SKM-1 (cell line): ENCODE data around the gene TTPAL.
A peak's percentile ranks its signal among the peaks of the same experiment; 100 is the strongest.

Source experiments
- DNase-seq: peaks from one replicate; lab custom pipeline; 2025; ENCODE audit not compliant: unreplicated experiment; lab: John Stamatoyannopoulos, UW

The TTPAL gene

DNA sequence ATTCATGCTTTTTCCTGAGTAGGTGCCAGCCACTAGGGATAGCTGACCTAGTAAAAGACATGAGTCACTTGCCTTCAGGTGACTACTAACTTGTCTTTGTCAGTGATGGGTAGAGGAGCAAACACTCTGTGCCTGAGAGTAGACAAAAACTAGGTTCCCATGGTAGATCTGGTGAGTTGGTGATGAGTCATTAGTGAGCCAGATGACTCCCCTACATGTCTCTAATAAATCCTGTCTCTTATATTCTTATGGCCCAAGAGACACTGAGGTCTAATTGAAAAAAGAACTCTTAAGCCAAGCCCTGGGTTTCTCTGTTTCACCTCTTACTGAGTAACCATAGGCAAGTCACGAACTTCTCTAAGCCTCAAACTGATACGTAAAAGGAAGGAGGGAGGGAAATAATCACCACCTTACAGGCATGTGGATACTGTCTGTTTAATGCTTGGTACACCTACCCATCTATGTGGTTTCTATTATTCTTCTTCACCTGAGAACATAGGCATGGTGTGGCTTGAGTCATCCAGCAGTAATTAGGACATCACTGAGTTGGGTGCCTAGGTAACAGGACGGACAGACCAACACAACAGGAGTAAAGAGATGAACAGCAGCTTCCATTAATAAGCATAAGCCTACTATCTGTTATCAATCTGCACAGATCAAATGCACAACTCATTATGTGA lies 20.3 kb downstream of the TTPAL start:
- DNase-seq: no peak

DNA sequence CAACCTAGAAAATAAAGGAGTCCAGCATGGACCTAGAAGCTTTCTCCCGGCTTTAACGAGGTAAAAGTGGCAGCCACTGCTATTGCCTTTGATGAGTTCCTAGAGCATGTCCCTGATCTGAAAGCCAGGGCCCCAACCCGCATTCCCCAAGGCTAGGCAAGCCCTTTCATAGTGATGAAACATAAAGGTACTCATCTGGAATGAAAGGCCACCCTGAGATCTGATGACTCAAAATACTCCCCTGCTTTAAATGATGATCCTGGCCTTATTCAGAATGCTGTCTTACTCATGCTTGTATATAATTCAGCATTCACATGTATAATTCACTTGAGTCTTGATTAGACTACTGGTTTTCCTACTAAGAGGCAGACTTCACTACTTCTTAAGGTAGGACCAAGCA lies 21.3 kb downstream of the TTPAL start:
- DNase-seq: no peak

DNA sequence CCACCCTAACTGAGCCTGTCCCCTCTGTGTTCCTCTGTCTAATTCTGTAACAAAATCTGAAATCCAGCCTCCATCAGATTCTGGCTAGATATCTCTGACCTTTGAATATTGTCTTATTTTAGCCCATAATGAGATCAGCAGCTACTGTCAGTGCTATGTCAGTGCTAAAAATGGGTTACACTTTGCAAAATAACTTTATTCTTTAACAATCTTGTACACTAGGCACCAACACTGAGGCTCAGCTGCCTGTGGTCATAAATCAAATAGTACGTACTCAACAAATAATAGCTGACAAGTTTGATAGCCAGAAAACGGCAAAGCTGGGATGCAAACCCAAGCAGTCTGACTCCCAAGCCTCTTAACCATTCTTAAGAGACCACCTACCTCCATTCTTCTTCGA lies 22.1 kb downstream of the TTPAL start:
- no peak for DNase-seq

DNA sequence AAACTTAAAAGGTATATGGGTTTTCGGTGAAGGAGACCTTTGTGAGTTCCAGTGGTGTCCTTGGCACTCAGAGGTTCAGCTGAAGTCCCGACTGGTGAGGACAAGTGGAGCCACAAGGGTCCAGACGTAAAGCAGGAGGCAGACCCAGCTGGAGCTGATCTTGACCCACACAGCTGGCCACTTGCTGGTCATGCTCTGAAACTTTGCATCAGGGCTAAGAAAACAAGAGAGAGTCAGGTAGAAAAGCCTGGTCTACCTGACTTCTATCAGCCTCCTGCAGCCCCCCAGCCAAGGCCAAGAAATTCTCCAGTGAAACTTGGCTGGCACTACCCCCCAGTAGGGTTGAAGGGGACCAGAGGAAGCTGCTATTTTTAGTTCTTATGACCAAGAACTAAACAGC lies 24.5 kb downstream of the TTPAL start:
- DNase-seq: no peak

DNA sequence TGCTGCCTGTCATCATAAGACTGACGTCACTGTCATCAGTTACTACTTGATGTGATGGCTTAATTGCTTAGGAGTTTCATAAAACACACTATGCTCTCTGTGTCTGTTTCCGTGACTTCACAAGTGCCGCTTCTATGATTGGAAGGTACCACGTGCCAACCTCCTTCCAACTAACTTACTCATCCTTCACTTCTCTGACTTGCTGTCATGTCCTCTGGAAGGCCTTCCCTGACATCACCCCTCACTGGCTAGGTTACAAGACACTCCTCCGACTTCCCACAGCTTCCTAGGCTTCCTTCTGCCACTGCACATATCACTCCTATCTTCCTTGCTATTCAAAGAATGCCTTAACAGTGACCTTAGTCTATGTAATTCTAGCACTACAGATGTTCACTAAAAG lies 25.8 kb downstream of the TTPAL start:
- no peak for DNase-seq

DNA sequence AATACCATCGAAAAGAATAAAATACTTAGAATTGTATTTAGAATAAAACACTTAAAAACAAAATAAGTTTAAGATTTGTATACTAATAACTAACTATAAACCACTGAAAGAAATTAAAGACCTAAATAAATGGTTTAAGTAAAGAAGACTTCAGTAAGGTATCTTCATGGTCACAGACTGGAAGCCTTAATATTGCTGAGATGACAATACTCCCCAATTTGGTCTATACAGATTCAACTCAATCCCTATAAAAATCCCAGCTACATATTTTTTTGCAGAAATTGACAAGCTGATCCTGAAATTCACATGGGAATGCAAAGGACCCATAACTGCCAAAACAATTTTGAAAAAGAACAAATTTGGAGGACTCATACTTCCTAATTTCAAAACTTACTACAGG lies 27.3 kb downstream of the TTPAL start:
- DNase-seq: no peak

DNA sequence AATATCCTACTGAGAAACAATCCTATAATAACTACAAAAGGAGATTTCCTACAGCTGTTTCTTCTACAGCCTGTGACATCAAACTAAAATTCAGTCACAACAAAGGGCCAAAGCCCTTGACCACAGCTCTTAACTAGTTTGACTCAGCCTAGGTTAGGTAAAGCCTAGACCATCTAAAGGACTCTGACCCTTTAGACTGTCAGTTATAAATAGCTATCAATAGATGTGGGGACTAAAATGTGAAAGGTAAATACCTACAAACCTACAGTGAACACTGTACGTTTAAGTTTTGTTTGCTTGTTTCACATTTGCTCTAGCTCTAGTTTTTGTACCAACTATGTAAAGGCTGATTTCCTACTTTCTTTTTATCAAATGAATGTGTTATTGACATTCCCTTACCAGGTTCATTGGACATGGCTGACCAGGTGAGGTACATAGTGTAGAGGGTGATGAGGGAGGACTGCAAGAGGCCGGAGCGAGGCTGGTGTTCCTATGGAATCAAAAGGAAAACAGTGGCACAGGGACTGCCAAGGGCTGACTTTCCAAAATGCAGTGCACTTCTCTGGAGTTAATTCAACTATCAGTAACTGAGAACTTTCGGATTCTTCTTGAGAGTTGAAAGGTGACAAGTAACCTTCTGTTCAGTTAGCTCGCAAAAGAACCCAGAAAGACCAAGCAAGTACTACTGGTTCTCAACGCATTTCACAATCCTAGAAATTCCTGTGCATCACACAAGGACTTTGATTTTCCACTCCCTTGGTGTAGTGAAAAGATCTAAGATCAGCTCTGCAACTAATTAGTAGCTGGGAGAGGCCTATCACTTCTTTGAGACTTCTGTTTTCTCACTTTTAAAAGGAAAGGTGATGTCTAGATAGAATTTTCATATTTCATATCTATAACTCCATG lies 29.0 kb downstream of the TTPAL start:
- DNase-seq: no peak

DNA sequence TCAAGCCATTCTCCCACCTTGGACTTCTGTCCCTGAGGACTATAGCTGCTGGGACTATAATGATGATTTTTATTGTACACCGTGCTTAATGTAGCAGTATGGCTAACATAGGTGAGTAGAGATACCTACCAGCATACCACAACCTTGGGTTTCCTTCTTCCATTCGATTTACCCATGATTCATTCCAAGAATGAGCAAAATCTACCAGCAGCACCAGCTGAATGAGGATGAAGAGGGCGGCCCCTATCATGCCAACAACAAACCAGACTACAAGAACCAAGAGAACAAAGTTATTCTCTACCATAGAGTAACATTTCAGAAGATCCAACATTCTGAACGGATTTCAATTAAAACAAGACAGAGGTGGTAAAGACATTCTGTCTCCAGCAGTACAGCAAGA lies 34.1 kb downstream of the TTPAL start:
- no peak for DNase-seq

DNA sequence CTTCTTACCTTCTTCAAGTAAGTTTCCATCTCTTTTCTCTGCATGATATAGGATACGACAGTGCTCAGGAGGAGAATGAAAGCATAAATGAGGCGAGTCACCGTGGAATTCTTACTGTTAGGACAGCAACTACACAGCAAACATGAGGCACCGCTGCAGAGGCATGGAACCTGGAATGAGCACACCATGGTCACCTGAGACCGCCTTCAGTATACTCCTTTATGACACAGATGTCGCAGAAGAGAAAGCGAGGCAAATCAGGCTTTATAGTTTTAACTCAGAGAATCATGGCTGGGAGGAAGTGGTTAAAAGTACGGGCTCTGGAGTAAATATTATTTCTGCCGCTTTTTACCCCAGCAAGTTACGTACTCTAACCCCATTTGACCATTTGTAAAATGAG lies 38.2 kb downstream of the TTPAL start:
- DNase-seq: no peak

DNA sequence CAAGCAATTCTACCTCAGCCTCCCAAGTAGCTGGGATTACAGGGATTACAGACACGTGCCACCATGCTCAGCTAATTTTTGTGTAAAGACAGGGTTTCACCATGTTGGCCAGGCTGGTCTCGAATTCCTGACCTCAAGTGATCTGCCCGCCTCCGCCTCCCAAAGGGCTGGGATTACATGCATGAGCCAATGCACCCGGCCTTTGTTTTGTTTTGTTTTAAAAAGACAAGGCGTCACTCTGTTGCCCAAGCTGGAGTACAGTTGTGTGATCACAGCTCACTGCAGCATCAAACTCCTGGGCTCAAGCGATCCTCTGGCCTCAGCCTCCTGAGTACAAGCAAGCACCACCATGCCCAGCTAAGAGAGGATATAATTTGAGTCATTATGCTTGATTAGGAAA lies 40.8 kb downstream of the TTPAL start:
- DNase-seq: no peak

DNA sequence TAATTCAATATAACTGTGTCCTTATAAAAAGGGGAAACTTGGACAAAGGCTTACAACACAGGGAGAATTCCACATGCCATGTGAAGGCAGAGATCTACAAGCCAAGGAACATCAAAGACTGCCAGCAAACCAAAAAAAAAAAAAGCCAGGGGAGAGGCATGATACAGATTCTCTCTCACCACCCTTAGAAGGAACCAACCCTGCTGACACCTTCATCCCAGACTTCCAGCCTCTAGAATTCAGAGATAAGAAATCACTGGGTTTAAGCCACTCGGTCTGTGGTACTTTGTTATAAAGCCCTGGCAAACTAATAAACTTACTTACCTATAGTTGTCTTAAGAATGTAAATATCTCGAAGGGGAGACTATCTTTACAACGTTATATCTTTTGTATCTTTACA lies 41.8 kb downstream of the TTPAL start:
- DNase-seq: no peak

DNA sequence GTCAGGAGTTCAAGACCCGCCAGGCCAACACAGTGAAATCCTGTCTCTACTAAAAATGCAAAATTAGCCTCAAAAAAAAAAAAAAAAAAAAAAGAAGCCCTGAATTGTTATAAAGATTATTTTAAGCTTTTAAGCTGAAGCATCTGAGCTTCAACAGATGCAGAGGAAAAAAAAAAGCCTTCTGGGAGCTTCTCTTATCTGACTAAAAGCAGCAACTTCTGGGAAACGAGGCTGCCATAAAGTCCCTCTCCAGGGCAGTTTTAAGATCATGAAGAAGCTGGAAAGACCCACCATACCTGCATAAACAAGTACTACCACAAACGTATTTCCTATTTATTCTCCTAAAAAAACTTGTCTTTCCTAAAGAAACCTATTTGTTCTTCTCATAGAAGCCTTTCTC lies 42.6 kb downstream of the TTPAL start:
- no peak for DNase-seq

DNA sequence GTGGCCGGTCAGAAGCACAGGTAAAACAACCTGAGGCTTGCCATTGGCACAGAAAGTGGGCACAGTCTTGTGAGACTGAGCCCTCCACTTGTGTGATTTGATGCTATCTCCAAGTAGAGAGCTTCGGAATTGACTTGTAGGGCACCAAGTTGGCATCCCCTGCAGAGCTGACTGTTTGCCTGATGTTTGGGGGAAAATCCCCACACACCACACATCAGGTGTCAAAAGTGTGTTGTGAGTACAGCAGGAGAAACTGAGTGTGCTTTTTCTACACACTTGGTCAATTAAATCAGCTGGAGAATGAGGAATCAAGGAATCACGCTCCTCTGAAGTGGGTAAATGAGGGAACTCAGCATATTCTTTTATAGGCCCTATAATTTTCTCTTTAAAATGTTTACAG lies 45.2 kb downstream of the TTPAL start:
- no peak for DNase-seq

DNA sequence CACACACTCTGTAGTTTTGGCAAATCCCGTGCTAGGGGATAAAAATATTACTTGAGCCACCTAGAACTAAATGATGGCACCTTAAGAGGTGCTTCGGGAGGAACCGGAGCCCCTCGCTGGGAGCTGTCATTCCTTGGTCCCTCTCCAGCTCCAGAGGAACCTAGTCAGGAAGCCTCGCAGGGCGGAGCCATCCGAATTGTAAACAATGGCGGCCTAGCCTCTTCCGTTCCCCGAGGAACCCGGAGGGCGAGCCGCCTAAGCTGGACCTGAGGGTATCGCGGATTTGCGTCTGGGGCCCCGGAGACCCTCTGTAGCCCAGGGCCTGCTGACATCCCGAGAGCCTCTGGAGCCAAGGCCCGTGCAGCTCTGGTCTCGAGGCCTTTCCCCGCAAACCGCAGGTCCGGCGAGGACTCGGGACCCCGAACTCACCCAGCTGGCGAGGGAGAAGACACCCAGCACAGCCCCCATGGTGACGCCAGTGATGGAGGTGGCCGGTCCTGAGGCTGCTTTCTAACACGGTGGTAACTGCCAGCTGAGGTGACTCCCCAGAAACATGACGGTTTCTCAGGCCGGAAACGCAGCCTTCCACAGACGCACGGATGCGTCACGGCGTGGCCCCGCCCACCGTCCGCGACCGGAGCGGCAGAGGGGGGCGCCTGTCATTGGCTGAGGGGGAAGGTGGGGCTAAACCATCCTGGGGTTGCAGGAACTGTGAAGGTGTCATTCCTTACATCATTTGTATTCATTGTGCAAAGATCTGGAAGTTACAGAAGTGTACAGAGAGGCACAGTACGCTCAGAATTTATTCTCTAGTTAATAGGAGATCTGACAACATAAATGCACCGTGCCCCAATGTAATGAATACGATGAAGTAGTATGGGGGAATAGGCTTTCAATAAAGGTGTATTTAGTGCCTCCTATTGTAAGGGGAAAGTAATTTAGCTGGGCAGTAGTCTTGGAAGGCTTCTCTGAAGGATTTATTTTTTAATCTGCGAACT lies 46.1 kb downstream of the TTPAL start, which contains the start of gene SERINC3:
SERINC3 (minus strand) TSS at position 587 of the 998 bp plus-strand sequence; CDS start at position 468, 119 bp downstream.
- DNase-seq: peak; percentile 90

DNA sequence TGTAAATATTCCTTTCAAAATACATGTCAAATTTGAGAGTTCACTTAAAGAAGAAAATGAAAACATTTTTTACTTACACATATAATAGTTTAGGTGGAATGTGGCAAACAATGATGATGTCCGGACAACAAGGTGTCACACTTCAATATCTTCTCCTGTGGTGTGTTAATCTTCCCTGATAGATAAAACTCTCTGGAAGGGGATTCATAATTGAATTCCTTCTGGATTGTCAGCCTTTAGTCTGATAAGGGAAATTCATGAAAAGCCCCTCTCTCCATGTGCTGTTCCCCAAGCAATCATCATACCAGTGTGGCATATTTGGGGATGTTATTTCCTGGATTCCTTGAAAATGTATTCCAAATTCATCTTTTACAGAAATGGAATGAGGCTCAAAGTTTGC lies 47.2 kb downstream of the TTPAL start:
- no peak for DNase-seq

DNA sequence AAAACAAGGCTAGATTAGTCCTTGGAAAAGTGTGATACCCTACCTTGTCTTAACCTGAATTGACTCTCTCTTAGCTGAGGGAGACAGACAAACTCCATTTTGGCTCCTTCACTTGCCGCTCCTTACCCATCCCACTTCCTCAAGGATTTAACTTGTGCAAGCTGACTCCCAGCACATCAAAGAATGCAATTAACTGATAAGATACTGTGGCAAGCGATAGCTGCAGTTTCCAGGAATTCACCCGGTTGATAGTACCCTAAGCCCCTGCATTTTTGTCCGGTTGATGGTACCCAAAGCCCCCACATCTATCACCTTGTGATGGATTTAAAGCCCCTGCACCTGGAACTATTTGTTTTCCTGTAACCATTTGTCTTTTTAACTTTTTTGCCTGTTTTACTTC lies 48.1 kb downstream of the TTPAL start:
- DNase-seq: no peak

DNA sequence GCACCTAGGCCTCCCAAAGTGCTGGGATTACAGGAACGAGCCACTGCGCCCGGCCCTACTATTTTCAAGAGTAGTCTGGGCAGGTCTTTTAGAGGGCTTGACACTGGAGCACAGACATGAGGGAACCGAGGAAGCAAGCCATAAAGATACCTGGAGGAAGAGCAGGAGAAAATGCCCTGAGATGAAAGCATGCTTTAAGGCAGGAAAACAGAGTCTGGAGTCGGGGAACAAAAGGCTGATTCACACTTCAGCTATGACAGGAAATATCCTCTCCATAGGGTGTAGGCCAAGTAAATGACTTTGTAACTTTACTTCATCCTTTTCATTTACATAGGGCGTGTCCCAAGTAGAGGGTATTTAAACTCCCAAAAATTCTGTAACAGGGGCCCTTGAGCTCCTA lies 50.5 kb downstream of the TTPAL start:
- no peak for DNase-seq

DNA sequence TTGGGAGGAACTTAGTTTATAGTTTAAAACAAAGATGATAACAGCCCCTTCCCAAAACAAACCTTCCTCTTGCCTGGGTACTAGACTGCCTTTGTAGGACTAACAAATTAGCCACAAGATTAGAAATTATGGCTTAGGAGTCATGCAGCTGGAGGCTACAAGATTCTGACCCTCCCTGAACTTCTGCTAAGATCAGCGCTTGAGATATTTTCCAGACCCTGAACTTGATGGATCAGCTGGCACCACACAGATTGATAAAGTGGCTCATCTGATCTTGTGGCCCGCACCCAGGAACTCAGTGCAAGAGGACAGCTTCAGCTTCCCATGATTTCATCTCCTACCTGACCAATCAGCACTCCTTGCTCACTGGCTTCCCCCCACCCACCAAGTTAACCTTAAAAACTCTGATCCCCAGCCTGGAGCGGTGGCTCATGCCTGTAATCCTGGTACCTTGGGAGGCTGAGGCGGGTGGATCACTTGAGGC lies 52.1 kb downstream of the TTPAL start:
- DNase-seq: no peak

DNA sequence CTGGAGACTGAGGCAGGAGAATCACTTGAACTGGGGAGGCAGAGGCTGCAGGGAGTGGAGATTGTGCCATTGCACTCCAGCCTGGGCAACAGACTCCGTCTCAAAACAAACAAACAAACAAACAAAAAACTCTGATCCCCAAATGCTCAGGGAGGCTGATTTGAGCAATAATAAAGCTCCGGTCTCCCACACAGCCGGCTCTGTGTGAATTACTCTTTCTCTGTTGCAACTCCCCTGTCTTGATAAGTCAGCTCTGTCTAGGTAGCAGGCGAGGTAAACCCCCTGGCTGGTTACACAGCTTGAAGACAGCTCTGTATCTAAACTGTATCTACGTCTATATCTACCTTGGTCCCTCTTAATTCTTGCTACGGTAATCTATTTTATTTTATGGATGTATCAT lies 52.6 kb downstream of the TTPAL start:
- DNase-seq: no peak

DNA sequence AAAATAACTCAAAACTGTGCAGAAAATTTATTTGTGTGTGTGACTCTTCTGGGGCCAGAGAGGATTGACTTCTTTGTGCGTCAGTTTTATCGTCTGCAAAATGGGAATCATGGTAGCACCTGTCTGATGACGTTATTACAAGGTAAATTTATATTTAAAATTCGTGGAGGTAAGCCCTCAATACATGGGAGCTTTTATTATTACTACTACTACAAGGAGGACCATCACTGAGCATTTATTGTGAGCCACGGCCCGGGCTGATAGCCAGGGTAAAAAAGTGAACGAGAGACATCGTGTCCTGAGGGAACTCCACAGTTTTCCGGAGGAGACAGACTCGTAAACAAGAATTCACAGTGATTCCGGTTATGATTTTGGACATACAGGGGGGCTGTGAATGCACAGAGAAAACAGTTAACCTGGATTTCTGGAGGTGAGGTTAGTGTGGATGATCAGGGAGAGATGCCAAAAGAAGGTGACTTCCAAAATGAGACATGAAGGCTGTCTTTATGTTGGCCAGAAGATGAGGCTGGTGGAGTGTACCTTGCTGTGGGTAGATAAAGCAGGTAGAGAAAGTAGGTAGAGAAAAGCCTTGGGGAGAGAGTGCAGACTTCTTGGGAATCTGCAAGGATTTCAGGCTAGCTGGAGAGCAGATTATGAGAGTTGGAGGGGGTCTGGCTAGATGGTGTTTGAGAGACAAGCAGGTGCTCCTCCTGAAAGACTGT lies 56.7 kb downstream of the TTPAL start:
- no peak for DNase-seq

DNA sequence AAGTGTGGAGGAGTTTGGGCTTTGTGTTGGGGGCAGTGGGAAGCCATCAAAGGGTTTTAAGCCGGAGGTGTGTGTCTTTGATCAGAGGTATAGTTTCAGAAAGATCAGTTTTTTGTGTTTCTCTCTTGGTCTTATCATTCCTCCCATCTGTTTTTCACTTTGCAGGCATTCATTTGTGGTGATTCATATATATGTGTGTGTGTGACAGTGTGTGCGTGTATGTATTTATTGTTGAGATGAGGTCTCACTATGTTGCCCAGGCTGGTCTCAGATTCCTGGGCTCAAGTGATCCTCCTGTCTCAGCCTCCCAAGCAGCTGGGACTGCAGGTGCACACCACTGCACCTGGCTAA lies 57.3 kb downstream of the TTPAL start:
- no peak for DNase-seq
